ENCODE results near the gene CFHR2. TPM values are rescaled to one million over a fixed set of nuclear protein-coding genes. Genes with fewer than 3 reads are reported as not detected.
A peak's percentile ranks its signal among the peaks of the same experiment; 100 is the strongest.
"Not testable (repeated sequence)": the region's sequence is repeated elsewhere in the genome, so short reads cannot be mapped to it uniquely, and the experiment has no call there.

The CFHR2 gene
- under 1 TPM in 1 of 6 donors, not detected in 5; 0.40 TPM for total RNA-seq

- H3K27ac ChIP-seq; H3K9me3 ChIP-seq; H3K27me3 ChIP-seq; DNase-seq; H3K36me3 ChIP-seq; H3K4me3 ChIP-seq; ATAC-seq (ENCODE audit: low FRiP score in 2 of 2); H3K4me1 ChIP-seq: not testable (repeated sequence)
- WGBS, 2 donors = no CpG with 5 or more reads among the region's 1 CpG
These were observed at the start of gene CFHR2 for GRCh38 chr1:196943568-196943967. CFHR2 (plus strand) TSS chr1:196943738; CDS start chr1:196943881, 143 bp downstream.

- Histone ChIP-seq H3K27me3 (no peaks in the 10 kb centered on the region), H3K36me3 (no peaks in the 10 kb centered on the region), H3K4me3 (no peak overlapping the region), H3K9me3 (no peaks in the 10 kb centered on the region), H3K4me1 (no peaks in the 10 kb centered on the region), H3K27ac (no peak overlapping the region)
- ATAC-seq (ENCODE audit: low FRiP score in 2 of 2) = no peak
- TF ChIP-seq EP300 (IDR thresholded peaks at IDR 0.05) (no peak), POLR2A (IDR thresholded peaks at IDR 0.05) (no peak), POLR2AphosphoS5 (IDR thresholded peaks at IDR 0.05) (no peak), CTCF (IDR thresholded peaks at IDR 0.05) (no peak)
- WGBS, 2 donors = 69 to 74% methylated on average over 8 of the region's 8 CpGs
- no peak for DNase-seq
These were observed 47.2 kb upstream of the CFHR2 start for GRCh38 chr1:196896355-196896754.

- peak in 1 of 2 donors; percentile 11 for DNase-seq
- 35 to 39% methylated on average over 21 to 26 of the region's 26 CpGs for WGBS, 2 donors
- Histone ChIP-seq H3K36me3 (no peaks in the 10 kb centered on the region), H3K27me3 (no peaks in the 10 kb centered on the region), H3K27ac (no peak overlapping the region), H3K4me1 (no peaks in the 10 kb centered on the region), H3K9me3 (no peaks in the 10 kb centered on the region), H3K4me3 (no peak overlapping the region)
- ATAC-seq (ENCODE audit: low FRiP score in 2 of 2) = peak in 1 of 2 donors; percentile 29
- TF ChIP-seq CTCF (IDR thresholded peaks at IDR 0.05) (no peak), EP300 (IDR thresholded peaks at IDR 0.05) (no peak), POLR2AphosphoS5 (IDR thresholded peaks at IDR 0.05) (no peak), POLR2A (IDR thresholded peaks at IDR 0.05) (no peak)
These were observed 46.2 kb upstream of the CFHR2 start for GRCh38 chr1:196897158-196897828.

- no peaks in the 10 kb centered on the region for H3K4me1 ChIP-seq
- no peak overlapping the region for H3K4me3 ChIP-seq
- DNase-seq = no peak
- no peak overlapping the region for H3K27ac ChIP-seq
- TF ChIP-seq EP300 (IDR thresholded peaks at IDR 0.05) (no peak), POLR2A (IDR thresholded peaks at IDR 0.05) (no peak), CTCF (IDR thresholded peaks at IDR 0.05) (no peak), POLR2AphosphoS5 (IDR thresholded peaks at IDR 0.05) (no peak)
- H3K36me3 ChIP-seq = no peaks in the 10 kb centered on the region
- no peaks in the 10 kb centered on the region for H3K27me3 ChIP-seq
- no peaks in the 10 kb centered on the region for H3K9me3 ChIP-seq
- ATAC-seq (ENCODE audit: low FRiP score in 2 of 2) = no peak
- 82 to 88% methylated on average over 2 of the region's 2 CpGs for WGBS, 2 donors
These were observed 41.2 kb upstream of the CFHR2 start for GRCh38 chr1:196902344-196902743.

- Histone ChIP-seq H3K27me3 (no peaks in the 10 kb centered on the region), H3K9me3 (no peaks in the 10 kb centered on the region), H3K36me3 (no peaks in the 10 kb centered on the region), H3K4me3 (no peak overlapping the region), H3K4me1 (no peaks in the 10 kb centered on the region), H3K27ac (no peak overlapping the region)
- 97 to 98% methylated on average over 2 of the region's 2 CpGs for WGBS, 2 donors
- ATAC-seq (ENCODE audit: low FRiP score in 2 of 2) = no peak
- no peak for TF ChIP-seq CTCF (IDR thresholded peaks at IDR 0.05)
- TF ChIP-seq POLR2AphosphoS5 (IDR thresholded peaks at IDR 0.05) = no peak
- no peak for TF ChIP-seq EP300 (IDR thresholded peaks at IDR 0.05)
- no peak for TF ChIP-seq POLR2A (IDR thresholded peaks at IDR 0.05)
- DNase-seq = no peak
These were observed 33.3 kb upstream of the CFHR2 start for GRCh38 chr1:196910215-196910614.

- H3K36me3 ChIP-seq; H3K4me3 ChIP-seq; DNase-seq; H3K27me3 ChIP-seq; H3K4me1 ChIP-seq; H3K9me3 ChIP-seq; ATAC-seq (ENCODE audit: low FRiP score in 2 of 2); H3K27ac ChIP-seq: not testable (repeated sequence)
- 27 to 38% methylated on average over 5 of the region's 5 CpGs for WGBS, 2 donors
These were observed 31.3 kb upstream of the CFHR2 start for GRCh38 chr1:196912283-196912682.

- 79 to 85% methylated on average over 1 of the region's 1 CpG for WGBS, 2 donors
- not testable (repeated sequence) for H3K27ac ChIP-seq; H3K4me3 ChIP-seq; H3K4me1 ChIP-seq; H3K27me3 ChIP-seq; H3K36me3 ChIP-seq; ATAC-seq (ENCODE audit: low FRiP score in 2 of 2); H3K9me3 ChIP-seq; DNase-seq
These were observed 16.7 kb upstream of the CFHR2 start for GRCh38 chr1:196926839-196927238.

- H3K9me3 ChIP-seq; H3K4me1 ChIP-seq; H3K36me3 ChIP-seq; H3K27me3 ChIP-seq; DNase-seq; H3K27ac ChIP-seq; ATAC-seq (ENCODE audit: low FRiP score in 2 of 2); H3K4me3 ChIP-seq: not testable (repeated sequence)
- WGBS, 2 donors = 87 to 92% methylated on average over 2 of the region's 2 CpGs
These were observed 10.7 kb upstream of the CFHR2 start for GRCh38 chr1:196932853-196933252.
